ENCODE measurements around the gene NPEPPS.

The NPEPPS gene

GRCh38 chr17:47622180-47622549 is 91.3 kb downstream of the NPEPPS start (continued):
- TF ChIP-seq CSRNP3 (CRISPR knock-in tag; IDR thresholded peaks at IDR 0.05) (no peak), BACH2 (CRISPR knock-in tag; IDR thresholded peaks at IDR 0.05; ENCODE audit: borderline replicate concordance) (no peak), GLIS3 (CRISPR knock-in tag; IDR thresholded peaks at IDR 0.05) (no peak), ZC3H10 (CRISPR knock-in tag; IDR thresholded peaks at IDR 0.05) (no peak)

GRCh38 chr17:47624727-47625068 is 93.8 kb downstream of the NPEPPS start:
- TF ChIP-seq GLIS3 (CRISPR knock-in tag; IDR thresholded peaks at IDR 0.05) (no peak), TSHZ2 (CRISPR knock-in tag; IDR thresholded peaks at IDR 0.05) (no peak), ZC3H10 (CRISPR knock-in tag; IDR thresholded peaks at IDR 0.05) (no peak), ZFP30 (CRISPR knock-in tag; IDR thresholded peaks at IDR 0.05) (no peak), PPARA (CRISPR knock-in tag; IDR thresholded peaks at IDR 0.05; ENCODE audit: borderline replicate concordance) (no peak), ARNTL (CRISPR knock-in tag; IDR thresholded peaks at IDR 0.05; ENCODE audit: borderline replicate concordance, low read depth) (no peak), RARB (CRISPR knock-in tag; IDR thresholded peaks at IDR 0.05) (no peak), POU6F1 (CRISPR knock-in tag; IDR thresholded peaks at IDR 0.05; ENCODE audit: borderline replicate concordance, low read depth) (no peak), ESRRG (CRISPR knock-in tag; IDR thresholded peaks at IDR 0.05) (no peak), BACH2 (CRISPR knock-in tag; IDR thresholded peaks at IDR 0.05; ENCODE audit: borderline replicate concordance) (no peak), CSRNP3 (CRISPR knock-in tag; IDR thresholded peaks at IDR 0.05) (no peak), ZNF8 (CRISPR knock-in tag; IDR thresholded peaks at IDR 0.05) (no peak), TCF4 (CRISPR knock-in tag; IDR thresholded peaks at IDR 0.05; ENCODE audit: borderline replicate concordance) (no peak), OSR1 (CRISPR knock-in tag; IDR thresholded peaks at IDR 0.05) (no peak), SNAI2 (CRISPR knock-in tag; IDR thresholded peaks at IDR 0.05) (no peak), ISL1 (CRISPR knock-in tag; IDR thresholded peaks at IDR 0.05) (no peak), CSDC2 (CRISPR knock-in tag; IDR thresholded peaks at IDR 0.05) (no peak)
- ATAC-seq, result no peak

GRCh38 chr17:47628014-47628566 is 97.2 kb downstream of the NPEPPS start:
- ATAC-seq, result no peak
- TF ChIP-seq ESRRG (CRISPR knock-in tag; IDR thresholded peaks at IDR 0.05) (no peak), TOX (CRISPR knock-in tag; IDR thresholded peaks at IDR 0.05; ENCODE audit: borderline replicate concordance) (no peak), ARNTL (CRISPR knock-in tag; IDR thresholded peaks at IDR 0.05; ENCODE audit: borderline replicate concordance, low read depth) (no peak), ZNF8 (CRISPR knock-in tag; IDR thresholded peaks at IDR 0.05) (no peak), PATZ1 (CRISPR knock-in tag; IDR thresholded peaks at IDR 0.05; ENCODE audit: borderline replicate concordance) (no peak), ZC3H10 (CRISPR knock-in tag; IDR thresholded peaks at IDR 0.05) (no peak), CREB5 (CRISPR knock-in tag; IDR thresholded peaks at IDR 0.05; ENCODE audit: low read depth) (no peak), ISL1 (CRISPR knock-in tag; IDR thresholded peaks at IDR 0.05) (no peak), POU6F1 (CRISPR knock-in tag; IDR thresholded peaks at IDR 0.05; ENCODE audit: borderline replicate concordance, low read depth) (no peak), CSDC2 (CRISPR knock-in tag; IDR thresholded peaks at IDR 0.05) (no peak), TCF4 (CRISPR knock-in tag; IDR thresholded peaks at IDR 0.05; ENCODE audit: borderline replicate concordance) (no peak)
